BE2C (cell line): Measurements from ENCODE around the gene TSPOAP1.

Source experiments
- DNase-seq: peaks from one replicate; pipeline ENCODE4 v3.0.0-alpha.2; 2020
- H3K27me3 ChIP-seq: fragments of 250-450 bp; sonication (Bioruptor Pico); 2 replicates; pipeline ENCODE4 v1.5.1; 2020; ENCODE audit warnings: mild to moderate bottlenecking
- H3K36me3 ChIP-seq: fragments of 250-450 bp; sonication (Bioruptor Pico); 2 replicates; pipeline ENCODE4 v1.5.1; 2020; ENCODE audit warnings: mild to moderate bottlenecking
- H3K4me1 ChIP-seq: fragments of 250-450 bp; sonication (Bioruptor Pico); 2 replicates; pipeline ENCODE4 v1.5.1; 2020
- H3K4me3 ChIP-seq: 2 replicates; pipeline ENCODE4 v1.5.1; 2011; ENCODE audit warnings: low read depth, low read length
- H3K9me3 ChIP-seq: fragments of 250-450 bp; sonication (Bioruptor Pico); 2 replicates; pipeline ENCODE4 v1.5.1; 2020
- CTCF ChIP-seq: IDR thresholded peaks from 2 replicates; pipeline ENCODE4 v1.5.1; 2012; ENCODE audit warnings: mild to moderate bottlenecking, low read depth, low read length

TSPOAP1 gene

GRCh38 chr17:58375256-58375655, 46.7 kb upstream of the TSPOAP1 start:
- H3K36me3 ChIP-seq: no peaks in the 10 kb centered on the region
- H3K9me3 ChIP-seq: no peaks in the 10 kb centered on the region
- no peak for TF ChIP-seq CTCF
- DNase-seq: no peak
- peaks cover 58% of the 10 kb centered on the region for H3K27me3 ChIP-seq
- H3K4me3 ChIP-seq: no peak overlapping the region
- no peaks in the 10 kb centered on the region for H3K4me1 ChIP-seq

DNA sequence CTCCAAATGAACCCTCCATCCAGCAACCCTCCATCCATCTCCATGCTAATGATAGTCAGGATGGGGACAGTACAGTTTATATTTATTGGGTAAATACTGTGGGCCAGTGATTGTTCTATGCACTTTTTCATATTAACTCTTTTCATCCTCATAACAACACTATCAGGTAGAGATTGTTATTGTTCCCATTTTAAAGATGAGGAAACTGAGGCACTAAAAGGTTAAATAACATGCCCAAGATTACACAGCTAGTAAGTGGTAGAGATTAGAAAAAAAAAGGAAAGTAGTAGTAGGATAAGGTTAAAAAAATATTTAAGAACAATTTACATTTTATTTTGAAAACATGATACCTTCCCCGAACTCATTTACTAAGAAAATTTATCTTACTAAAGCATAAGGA, 45.3 kb upstream of the TSPOAP1 start:
- no peaks in the 10 kb centered on the region for H3K9me3 ChIP-seq
- peaks cover 53% of the 10 kb centered on the region for H3K27me3 ChIP-seq
- DNase-seq: no peak
- no peak for TF ChIP-seq CTCF
- no peaks in the 10 kb centered on the region for H3K36me3 ChIP-seq
- no peaks in the 10 kb centered on the region for H3K4me1 ChIP-seq
- no peak overlapping the region for H3K4me3 ChIP-seq

- no peaks in the 10 kb centered on the region for H3K36me3 ChIP-seq
- TF ChIP-seq CTCF: no peak
- H3K4me1 ChIP-seq: no peaks in the 10 kb centered on the region
- H3K27me3 ChIP-seq: peaks cover 49% of the 10 kb centered on the region
- H3K9me3 ChIP-seq: no peaks in the 10 kb centered on the region
- no peak for DNase-seq
- no peak overlapping the region for H3K4me3 ChIP-seq
Observed at GRCh38 chr17:58373003-58373402, 44.4 kb upstream of the TSPOAP1 start.

- H3K9me3 ChIP-seq: no peaks in the 10 kb centered on the region
- H3K4me1 ChIP-seq: no peaks in the 10 kb centered on the region
- TF ChIP-seq CTCF: no peak
- H3K27me3 ChIP-seq: peaks cover 46% of the 10 kb centered on the region
- DNase-seq: no peak
- H3K4me3 ChIP-seq: no peak overlapping the region
- H3K36me3 ChIP-seq: no peaks in the 10 kb centered on the region
Observed at GRCh38 chr17:58371300-58371950, 42.8 kb upstream of the TSPOAP1 start.

- no peaks in the 10 kb centered on the region for H3K36me3 ChIP-seq
- TF ChIP-seq CTCF: no peak
- no peak overlapping the region for H3K4me3 ChIP-seq
- H3K4me1 ChIP-seq: no peaks in the 10 kb centered on the region
- H3K9me3 ChIP-seq: no peaks in the 10 kb centered on the region
- H3K27me3 ChIP-seq: peaks cover 41% of the 10 kb centered on the region
- no peak for DNase-seq
Observed at GRCh38 chr17:58370716-58371115, 42.1 kb upstream of the TSPOAP1 start.

- no peak overlapping the region for H3K4me3 ChIP-seq
- no peaks in the 10 kb centered on the region for H3K9me3 ChIP-seq
- H3K27me3 ChIP-seq: peaks cover 37% of the 10 kb centered on the region
- TF ChIP-seq CTCF: no peak
- H3K36me3 ChIP-seq: no peaks in the 10 kb centered on the region
- no peak for DNase-seq
- H3K4me1 ChIP-seq: no peaks in the 10 kb centered on the region
Observed at GRCh38 chr17:58370309-58370708, 41.7 kb upstream of the TSPOAP1 start.
